Measurements from ENCODE around the gene TREML4. TPM values are rescaled to one million over a fixed set of nuclear protein-coding genes. Genes with fewer than 3 reads are reported as not detected.

The TREML4 gene
- total and polyA plus RNA-seq, 2 of the 4 experiments (the other 2 are of a cell fraction), result not detected

DNA sequence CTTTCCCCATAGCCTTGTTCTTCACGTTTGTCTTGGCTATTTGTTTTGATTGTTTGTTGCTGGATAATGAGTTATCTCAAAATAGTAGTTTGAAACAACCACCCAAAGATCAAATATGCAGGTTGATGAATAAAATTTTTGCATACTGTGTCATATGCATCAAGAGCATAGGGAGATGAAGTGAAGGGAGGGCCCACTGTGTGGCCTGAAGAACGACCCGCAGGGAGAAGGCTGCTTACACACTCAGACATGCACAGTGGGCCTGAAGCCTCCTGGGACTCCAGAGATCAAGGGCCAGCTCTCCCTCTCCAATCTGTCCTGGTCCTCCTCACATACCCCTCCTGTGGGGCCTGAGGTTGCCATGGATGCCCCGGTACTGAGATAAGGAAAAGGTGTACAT lies 49.0 kb upstream of the TREML4 start:
- no peak overlapping the region for H3K4me2 ChIP-seq (ENCODE audit: low read depth, low read length)
- dilution Hi-C loops (cut with HindIII; ENCODE audit: low sequenced_read_pairs, unreplicated experiment), result no loop called here
- no peak overlapping the region for H3K4me3 ChIP-seq (ENCODE audit: insufficient read depth, low read depth, low read length)
- no peak overlapping the region for H3K18ac ChIP-seq (ENCODE audit: low read depth, low read length)
- H3K14ac ChIP-seq (replicated peaks; ENCODE audit: low read depth, low read length), result no peak overlapping the region
- no peak overlapping the region for H2AFZ ChIP-seq (replicated peaks; ENCODE audit: low read length, poor library complexity)
- in situ Hi-C loops (cut with MboI; ENCODE audit: low sequenced_read_pairs), result no loop called here
- no peak overlapping the region for H2BK15ac ChIP-seq (ENCODE audit: low read depth, low read length)
- no peak overlapping the region for H3K27ac ChIP-seq (ENCODE audit: insufficient read depth, low read length)
- no peaks in the 10 kb centered on the region for H4K20me1 ChIP-seq (ENCODE audit: insufficient read depth, low read length)
- POLR2A ChIA-PET (ENCODE audit: unreplicated experiment), result no interaction called here
- no peak for DNase-seq
- no peaks in the 10 kb centered on the region for H3K79me1 ChIP-seq (ENCODE audit: low read depth in 1 of 2, low read length in 2 of 2)
- H2AK5ac ChIP-seq (ENCODE audit: low read depth, low read length), result no peak overlapping the region
- ATAC-seq (ENCODE audit: low read depth), result no peak
- no peak overlapping the region for H2AK9ac ChIP-seq (replicated peaks; ENCODE audit: low read depth, low read length, poor library complexity)
- no peaks in the 10 kb centered on the region for H3K9me1 ChIP-seq (ENCODE audit: insufficient read depth, low read length)
- H3K27me3 ChIP-seq (ENCODE audit: control insufficient read depth, insufficient read depth, low read length), result peaks cover 5% of the 10 kb centered on the region
- no TSS peak for BruUV-seq (replicated peaks)
- H2BK120ac ChIP-seq (ENCODE audit: low read depth, low read length), result no peak overlapping the region
- no peak overlapping the region for H3K4ac ChIP-seq (ENCODE audit: low read depth, low read length)
- intact Hi-C loops (cut with micrococcal nuclease), result no loop called here
- CTCF ChIA-PET, result no interaction called here
- H4K91ac ChIP-seq (ENCODE audit: insufficient read depth, low read depth, low read length), result no peak overlapping the region
- TF ChIP-seq CHD1 (IDR thresholded peaks at IDR 0.05; ENCODE audit: low read depth, low read length) (no peak), POLR2A (IDR thresholded peaks at IDR 0.05; ENCODE audit: low read depth, low read length) (no peak), RFX5 (IDR thresholded peaks at IDR 0.05; ENCODE audit: low read depth, low read length) (no peak), SMC3 (IDR thresholded peaks at IDR 0.05; ENCODE audit: low read depth, low read length) (no peak), RCOR1 (IDR thresholded peaks at IDR 0.05; ENCODE audit: insufficient replicate concordance, low read length) (no peak), MAZ (IDR thresholded peaks at IDR 0.05; ENCODE audit: borderline replicate concordance, low read depth, low read length) (no peak), BHLHE40 (IDR thresholded peaks at IDR 0.05; ENCODE audit: low read depth, low read length) (no peak), RAD21 (IDR thresholded peaks at IDR 0.05; ENCODE audit: low read length) (no peak), NFE2L2 (IDR thresholded peaks at IDR 0.05; ENCODE audit: low read depth, low read length) (no peak)
- TF ChIP-seq, protein P1, sequence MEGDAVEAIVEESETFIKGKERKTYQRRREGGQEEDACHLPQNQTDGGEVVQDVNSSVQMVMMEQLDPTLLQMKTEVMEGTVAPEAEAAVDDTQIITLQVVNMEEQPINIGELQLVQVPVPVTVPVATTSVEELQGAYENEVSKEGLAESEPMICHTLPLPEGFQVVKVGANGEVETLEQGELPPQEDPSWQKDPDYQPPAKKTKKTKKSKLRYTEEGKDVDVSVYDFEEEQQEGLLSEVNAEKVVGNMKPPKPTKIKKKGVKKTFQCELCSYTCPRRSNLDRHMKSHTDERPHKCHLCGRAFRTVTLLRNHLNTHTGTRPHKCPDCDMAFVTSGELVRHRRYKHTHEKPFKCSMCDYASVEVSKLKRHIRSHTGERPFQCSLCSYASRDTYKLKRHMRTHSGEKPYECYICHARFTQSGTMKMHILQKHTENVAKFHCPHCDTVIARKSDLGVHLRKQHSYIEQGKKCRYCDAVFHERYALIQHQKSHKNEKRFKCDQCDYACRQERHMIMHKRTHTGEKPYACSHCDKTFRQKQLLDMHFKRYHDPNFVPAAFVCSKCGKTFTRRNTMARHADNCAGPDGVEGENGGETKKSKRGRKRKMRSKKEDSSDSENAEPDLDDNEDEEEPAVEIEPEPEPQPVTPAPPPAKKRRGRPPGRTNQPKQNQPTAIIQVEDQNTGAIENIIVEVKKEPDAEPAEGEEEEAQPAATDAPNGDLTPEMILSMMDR (conservative IDR thresholded peaks at IDR 0.05; ENCODE audit: low read depth, low read length), result no peak
- TF ChIP-seq, protein P2, sequence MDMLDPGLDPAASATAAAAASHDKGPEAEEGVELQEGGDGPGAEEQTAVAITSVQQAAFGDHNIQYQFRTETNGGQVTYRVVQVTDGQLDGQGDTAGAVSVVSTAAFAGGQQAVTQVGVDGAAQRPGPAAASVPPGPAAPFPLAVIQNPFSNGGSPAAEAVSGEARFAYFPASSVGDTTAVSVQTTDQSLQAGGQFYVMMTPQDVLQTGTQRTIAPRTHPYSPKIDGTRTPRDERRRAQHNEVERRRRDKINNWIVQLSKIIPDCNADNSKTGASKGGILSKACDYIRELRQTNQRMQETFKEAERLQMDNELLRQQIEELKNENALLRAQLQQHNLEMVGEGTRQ (IDR thresholded peaks at IDR 0.05; ENCODE audit: low read depth, low read length), result no peak
- no CpG with 5 or more reads among the region's 4 CpGs for WGBS, 2 experiments (ENCODE audit: extremely low coverage in 2 of 2, insufficient read length in 1 of 2)
- H2BK5ac ChIP-seq (ENCODE audit: low read depth, low read length, poor library complexity, severe bottlenecking), result no peak overlapping the region
- H3K23ac ChIP-seq (ENCODE audit: low read depth, low read length), result no peak overlapping the region
- H3K36me3 ChIP-seq (ENCODE audit: control insufficient read depth, insufficient read depth, low read length), result no peaks in the 10 kb centered on the region
- no peak overlapping the region for H4K5ac ChIP-seq (ENCODE audit: low read depth, low read length)
- H2BK20ac ChIP-seq (ENCODE audit: low read depth, low read length), result no peak overlapping the region
- H3K56ac ChIP-seq (ENCODE audit: extremely low read depth, insufficient read depth, low read length), result no peak overlapping the region
- no peaks in the 10 kb centered on the region for H3K9me3 ChIP-seq (ENCODE audit: control insufficient read depth, insufficient read depth, low read length)
- no peaks in the 10 kb centered on the region for H3K4me1 ChIP-seq (ENCODE audit: control insufficient read depth, insufficient read depth, low read length)
- no peak overlapping the region for H4K8ac ChIP-seq (ENCODE audit: low read depth in 2 of 2, low read length in 2 of 2)
- no peak overlapping the region for H3K9ac ChIP-seq (ENCODE audit: low read depth, low read length)
